PFSK-1 (cell line): Measurements from ENCODE around the gene AMBRA1.

Source experiments
- FOXP2 ChIP-seq: optimal IDR thresholded peaks from 2 replicates; pipeline ENCODE3; 2011; ENCODE audit warnings: borderline replicate concordance, control low read depth, inconsistent platforms; ENCODE audit not compliant: insufficient read depth; ENCODE audit errors: extremely low read length, extremely low read depth
- POLR2AphosphoS5 ChIP-seq: IDR thresholded peaks from 2 replicates; pipeline ENCODE4 v1.6.1; 2012; ENCODE audit warnings: low read depth, mild to moderate bottlenecking, control low read depth, low read length, moderate library complexity
- REST ChIP-seq, 2 experiments: IDR thresholded peaks; 2 replicates each; pipeline versions ENCODE4 v1.6.1 to v1.8.0; 2011 to 2012; ENCODE audit warnings: low read depth in 2 of 2, low read length in 2 of 2, control low read depth in 1 of 2, inconsistent platforms in 1 of 2, mild to moderate bottlenecking in 1 of 2, moderate library complexity in 1 of 2; ENCODE audit not compliant: insufficient read depth in 1 of 2
- SIN3A ChIP-seq: IDR thresholded peaks from 2 replicates; pipeline ENCODE4 v1.6.1; 2012; ENCODE audit warnings: mild to moderate bottlenecking, low read length, moderate library complexity, borderline replicate concordance; ENCODE audit not compliant: insufficient read depth
- TAF1 ChIP-seq: IDR thresholded peaks from 2 replicates; pipeline ENCODE4 v1.6.1; 2012; ENCODE audit warnings: low read length, control low read depth, borderline replicate concordance; ENCODE audit not compliant: insufficient read depth

GRCh38 chr11:46511342-46511741, 82.5 kb downstream of the AMBRA1 start:
- TF ChIP-seq POLR2AphosphoS5 (no peak), TAF1 (no peak), SIN3A (no peak), REST (IDR thresholded peaks at IDR 0.05; ENCODE audit: insufficient read depth in 1 of 2, low read depth in 2 of 2, low read length in 2 of 2) (no peak), FOXP2 (no peak)
